ENCODE measurements around the gene ZNF836. TPM values are rescaled to one million over a fixed set of nuclear protein-coding genes. Genes with fewer than 3 reads are reported as not detected.

Gene ZNF836
- total and polyA plus RNA-seq, 2 of the 13 experiments (the other 11 are each of a cell fraction or from before 2014, with no cell fraction given) = 1.6 to 5.3 TPM

DNA sequence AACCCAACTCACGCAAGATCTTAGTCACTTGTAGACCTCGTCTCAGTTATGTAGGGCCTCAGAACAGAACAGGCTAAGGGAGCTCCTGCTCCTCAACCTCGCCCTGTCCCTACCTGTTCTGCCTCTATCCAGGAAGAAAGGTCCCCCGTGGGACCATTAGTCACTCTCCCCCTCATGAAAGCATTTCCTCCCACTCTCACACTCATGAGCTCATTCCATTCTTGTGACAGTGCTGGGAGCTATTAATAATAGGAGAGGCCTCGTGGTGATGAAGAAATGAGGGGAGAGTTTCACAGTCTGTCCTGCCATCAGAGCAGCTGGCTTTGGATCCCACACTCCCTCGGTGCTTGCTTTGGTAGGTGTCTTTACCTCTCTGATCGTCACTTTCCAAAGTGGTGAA lies 28.6 kb upstream of the ZNF836 start:
- FAIRE-seq = no peak
- intact Hi-C loops (cut with micrococcal nuclease; ENCODE audit: unreplicated experiment) = no loop called here
- POLR2A ChIA-PET = no interaction called here
- Histone ChIP-seq H3K79me2 (ENCODE audit: insufficient read depth, low read length) (peaks cover 53% of the 10 kb centered on the region), H3K4me1 (ENCODE audit: insufficient read depth, low read length) (no peaks in the 10 kb centered on the region), H3K36me3 (replicated peaks in 1 of 2; ENCODE audit: control insufficient read depth in 1 of 2, insufficient read depth in 2 of 2, low read length in 2 of 2) (peaks cover 33 to 88% of the 10 kb centered on the region in 2 experiments), H3K27me3 (ENCODE audit: control insufficient read depth in 1 of 2, insufficient read depth in 2 of 2, low read length in 2 of 2) (no peaks in the 10 kb centered on the region), H3K9ac (ENCODE audit: insufficient read depth, low read depth, low read length) (no peak overlapping the region), H3K4me2 (ENCODE audit: low read depth, low read length) (no peak overlapping the region), H2AFZ (ENCODE audit: low read length) (no peak overlapping the region), H3K27ac (ENCODE audit: extremely low read length, insufficient read depth, low read length) (no peak overlapping the region), H3K4me3 (replicated peaks in 1 of 3; ENCODE audit: insufficient read depth in 1 of 3, low read depth in 2 of 3, low read length in 3 of 3) (no peak overlapping the region), H3K9me3 (ENCODE audit: low read length) (no peaks in the 10 kb centered on the region), H4K20me1 (ENCODE audit: insufficient read depth, low read length) (peaks cover 6% of the 10 kb centered on the region)
- no peak for TF ChIP-seq CCAR2 (optimal IDR thresholded peaks at IDR 0.05; ENCODE audit: low read depth, low read length)
- TF ChIP-seq, protein P1, sequence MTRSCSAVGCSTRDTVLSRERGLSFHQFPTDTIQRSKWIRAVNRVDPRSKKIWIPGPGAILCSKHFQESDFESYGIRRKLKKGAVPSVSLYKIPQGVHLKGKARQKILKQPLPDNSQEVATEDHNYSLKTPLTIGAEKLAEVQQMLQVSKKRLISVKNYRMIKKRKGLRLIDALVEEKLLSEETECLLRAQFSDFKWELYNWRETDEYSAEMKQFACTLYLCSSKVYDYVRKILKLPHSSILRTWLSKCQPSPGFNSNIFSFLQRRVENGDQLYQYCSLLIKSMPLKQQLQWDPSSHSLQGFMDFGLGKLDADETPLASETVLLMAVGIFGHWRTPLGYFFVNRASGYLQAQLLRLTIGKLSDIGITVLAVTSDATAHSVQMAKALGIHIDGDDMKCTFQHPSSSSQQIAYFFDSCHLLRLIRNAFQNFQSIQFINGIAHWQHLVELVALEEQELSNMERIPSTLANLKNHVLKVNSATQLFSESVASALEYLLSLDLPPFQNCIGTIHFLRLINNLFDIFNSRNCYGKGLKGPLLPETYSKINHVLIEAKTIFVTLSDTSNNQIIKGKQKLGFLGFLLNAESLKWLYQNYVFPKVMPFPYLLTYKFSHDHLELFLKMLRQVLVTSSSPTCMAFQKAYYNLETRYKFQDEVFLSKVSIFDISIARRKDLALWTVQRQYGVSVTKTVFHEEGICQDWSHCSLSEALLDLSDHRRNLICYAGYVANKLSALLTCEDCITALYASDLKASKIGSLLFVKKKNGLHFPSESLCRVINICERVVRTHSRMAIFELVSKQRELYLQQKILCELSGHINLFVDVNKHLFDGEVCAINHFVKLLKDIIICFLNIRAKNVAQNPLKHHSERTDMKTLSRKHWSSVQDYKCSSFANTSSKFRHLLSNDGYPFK (CRISPR knock-in tag; IDR thresholded peaks at IDR 0.05; ENCODE audit: borderline replicate concordance) = no peak
- TF ChIP-seq, protein P2, sequence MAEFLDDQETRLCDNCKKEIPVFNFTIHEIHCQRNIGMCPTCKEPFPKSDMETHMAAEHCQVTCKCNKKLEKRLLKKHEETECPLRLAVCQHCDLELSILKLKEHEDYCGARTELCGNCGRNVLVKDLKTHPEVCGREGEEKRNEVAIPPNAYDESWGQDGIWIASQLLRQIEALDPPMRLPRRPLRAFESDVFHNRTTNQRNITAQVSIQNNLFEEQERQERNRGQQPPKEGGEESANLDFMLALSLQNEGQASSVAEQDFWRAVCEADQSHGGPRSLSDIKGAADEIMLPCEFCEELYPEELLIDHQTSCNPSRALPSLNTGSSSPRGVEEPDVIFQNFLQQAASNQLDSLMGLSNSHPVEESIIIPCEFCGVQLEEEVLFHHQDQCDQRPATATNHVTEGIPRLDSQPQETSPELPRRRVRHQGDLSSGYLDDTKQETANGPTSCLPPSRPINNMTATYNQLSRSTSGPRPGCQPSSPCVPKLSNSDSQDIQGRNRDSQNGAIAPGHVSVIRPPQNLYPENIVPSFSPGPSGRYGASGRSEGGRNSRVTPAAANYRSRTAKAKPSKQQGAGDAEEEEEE (CRISPR knock-in tag; IDR thresholded peaks at IDR 0.05; ENCODE audit: borderline replicate concordance) = no peak
- no peak for TF ChIP-seq SRY (CRISPR knock-in tag; IDR thresholded peaks at IDR 0.05)
- no peak for TF ChIP-seq SMAD9 (CRISPR knock-in tag; IDR thresholded peaks at IDR 0.05)
- DNase-seq (ENCODE audit: low spot score) = no peak
- WGBS (ENCODE audit: low lambda C conversion rate) = 96% methylated on average over 7 of the region's 7 CpGs
- no peak for ATAC-seq
- CTCF ChIA-PET (ENCODE audit: low intra/inter-chr PET ratio, low total read pairs) = no interaction called here
- BruUV-seq (replicated peaks) = no TSS peak
- in situ Hi-C loops (cut with HindIII; ENCODE audit: extremely low pct_ligation_motif_present, low pct_unique_long_range_greater_than_20kb) = no loop called here

Data from HepG2 (cell line).